ENCODE data around the gene LRMDA. TPM values are rescaled to one million over a fixed set of nuclear protein-coding genes. Genes with fewer than 3 reads are reported as not detected.

LRMDA gene
- total and polyA plus RNA-seq, 2 donors from 2014 or later, result 23.2 to 48.6 TPM

DNA sequence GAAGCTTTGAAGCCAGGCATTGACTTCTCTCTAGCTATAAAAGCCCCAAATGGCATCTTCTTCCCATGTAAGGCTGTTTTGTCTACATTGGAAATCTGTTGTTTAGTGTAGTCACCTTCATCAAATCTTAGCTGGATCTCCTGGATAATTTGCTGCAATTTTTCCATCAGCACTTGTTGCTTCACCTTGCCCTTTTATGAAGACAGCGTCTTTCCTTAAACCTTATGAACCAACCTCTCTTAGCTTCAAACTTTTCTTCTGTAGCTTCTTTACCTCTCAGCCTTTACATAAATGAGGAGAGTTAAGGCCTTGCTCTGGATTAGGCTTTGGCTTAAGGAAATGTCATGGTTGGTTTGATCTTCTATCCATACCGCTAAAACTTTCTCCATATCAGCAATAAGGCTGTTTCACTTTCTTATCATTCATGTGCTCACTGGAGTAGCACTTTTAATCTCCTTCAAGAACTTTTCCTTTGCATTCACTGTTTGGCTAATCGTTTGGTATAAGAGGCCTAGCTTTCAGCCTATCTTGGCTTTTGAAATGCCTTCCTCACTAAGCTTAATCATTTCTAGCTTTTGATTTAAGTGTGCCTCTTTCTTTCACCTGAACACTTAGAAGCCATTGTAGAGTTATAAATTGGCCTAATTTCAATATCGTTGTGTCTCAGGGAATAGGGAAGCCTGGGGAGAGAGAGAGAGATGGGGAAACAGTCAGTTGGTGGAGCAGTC is 803.2 kb downstream of the LRMDA start:
- FAIRE-seq (no peak), DNase-seq (no peak)
- Histone ChIP-seq H3K36me3 (ENCODE audit: control insufficient read depth in 2 of 3, insufficient read depth in 3 of 3, low read length in 3 of 3) (no peaks in the 10 kb centered on the region), H3K27me3 (ENCODE audit: control insufficient read depth, insufficient read depth, low read length) (no peaks in the 10 kb centered on the region), H3K4me1 (ENCODE audit: control insufficient read depth in 2 of 3, insufficient read depth in 2 of 3, low read depth in 1 of 3, low read length in 3 of 3) (peaks cover 4 to 11% (median 6%) of the 10 kb centered on the region in 3 donors), H3K9ac (ENCODE audit: low read length in 3 of 3) (no peak overlapping the region), H3K4me3 (ENCODE audit: low read length in 3 of 3) (no peak overlapping the region), H3K27ac (ENCODE audit: low read depth in 2 of 2, low read length in 2 of 2) (no peak overlapping the region), H3K9me3 (ENCODE audit: control insufficient read depth in 2 of 3, insufficient read depth in 1 of 3, low read length in 3 of 3) (no peaks in the 10 kb centered on the region)
- no peak for TF ChIP-seq CTCF (IDR thresholded peaks at IDR 0.05; ENCODE audit: borderline replicate concordance, extremely low read depth, insufficient read depth)
- intact Hi-C loops (cut with DNase I), result no loop called here

DNA sequence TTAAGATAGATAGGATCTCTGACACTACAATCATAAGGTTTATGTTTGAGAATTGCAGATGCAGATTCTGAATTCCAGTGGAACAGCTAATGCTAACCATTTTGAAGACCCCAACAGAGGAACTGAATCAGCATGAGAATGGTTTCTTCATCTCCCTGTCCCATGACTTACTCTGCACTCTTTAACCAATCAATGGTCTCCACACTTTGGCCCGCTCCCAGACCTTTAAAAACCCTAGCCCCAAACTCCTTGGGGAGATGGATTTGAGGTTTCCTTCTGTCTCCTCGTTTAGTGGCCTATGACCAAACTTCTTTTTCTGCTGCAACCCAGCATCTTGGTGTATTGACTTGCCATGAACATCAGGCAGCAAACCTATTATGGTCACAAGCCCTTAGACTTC is 804.9 kb downstream of the LRMDA start:
- intact Hi-C loops (cut with DNase I), result no loop called here
- Histone ChIP-seq H3K4me3 (ENCODE audit: low read length in 3 of 3) (no peak overlapping the region), H3K9me3 (ENCODE audit: control insufficient read depth in 2 of 3, insufficient read depth in 1 of 3, low read length in 3 of 3) (no peaks in the 10 kb centered on the region), H3K27me3 (ENCODE audit: control insufficient read depth, insufficient read depth, low read length) (no peaks in the 10 kb centered on the region), H3K9ac (ENCODE audit: low read length in 3 of 3) (no peak overlapping the region), H3K36me3 (ENCODE audit: control insufficient read depth in 2 of 3, insufficient read depth in 3 of 3, low read length in 3 of 3) (no peaks in the 10 kb centered on the region), H3K27ac (ENCODE audit: low read depth in 2 of 2, low read length in 2 of 2) (no peak overlapping the region), H3K4me1 (ENCODE audit: control insufficient read depth in 2 of 3, insufficient read depth in 2 of 3, low read depth in 1 of 3, low read length in 3 of 3) (peaks cover 3 to 11% (median 4%) of the 10 kb centered on the region in 3 donors)
- peak in 2 of 5 donors; percentile 37 to 61 for DNase-seq
- TF ChIP-seq CTCF (IDR thresholded peaks at IDR 0.05; ENCODE audit: borderline replicate concordance, extremely low read depth, insufficient read depth), result no peak
- FAIRE-seq, result no peak

GRCh38 chr10:76242956-76243355 is 811.5 kb downstream of the LRMDA start:
- H3K27me3 ChIP-seq (ENCODE audit: control insufficient read depth, insufficient read depth, low read length), result no peaks in the 10 kb centered on the region
- H3K9me3 ChIP-seq (ENCODE audit: control insufficient read depth in 2 of 3, insufficient read depth in 1 of 3, low read length in 3 of 3), result no peaks in the 10 kb centered on the region
- no peak overlapping the region for H3K4me3 ChIP-seq (ENCODE audit: low read length in 3 of 3)
- H3K9ac ChIP-seq (ENCODE audit: low read length in 3 of 3), result no peak overlapping the region
- no peak overlapping the region for H3K27ac ChIP-seq (ENCODE audit: low read depth in 2 of 2, low read length in 2 of 2)
- DNase-seq (no peak), FAIRE-seq (no peak)
- no peak for TF ChIP-seq CTCF (IDR thresholded peaks at IDR 0.05; ENCODE audit: borderline replicate concordance, extremely low read depth, insufficient read depth)
- H3K36me3 ChIP-seq (ENCODE audit: control insufficient read depth in 2 of 3, insufficient read depth in 3 of 3, low read length in 3 of 3), result no peaks in the 10 kb centered on the region
- intact Hi-C loops (cut with DNase I), result no loop called here
- peaks cover 0 to 4% (median 2%) of the 10 kb centered on the region in 3 donors for H3K4me1 ChIP-seq (ENCODE audit: control insufficient read depth in 2 of 3, insufficient read depth in 2 of 3, low read depth in 1 of 3, low read length in 3 of 3)
